Muscle of back (tissue), 13 donors: Measurements from ENCODE around the gene CD274. TPM values are rescaled to one million over a fixed set of nuclear protein-coding genes. Genes with fewer than 3 reads are reported as not detected.
"Not testable (repeated sequence)": the region's sequence is repeated elsewhere in the genome, so short reads cannot be mapped to it uniquely, and the experiment has no call there.

ENCODE experiments used
- DNase-seq, 3 donors: peaks; one replicate each; pipeline versions ENCODE4 v3.0.0 to v3.0.0-alpha.2; 2013
- long read RNA-seq, 9 donors: transcript quantifications; one replicate each; lab custom pipeline, GENCODE V29; 2026
- polyA plus RNA-seq, 10 donors: library from polyadenylated mRNA; unstranded; fragments of 120-200 nt; gene quantifications; one replicate each; pipeline ENCODE4 v1.2.1, GENCODE V29; 2013; ENCODE audit not compliant: insufficient read length in 10 of 10

The CD274 gene
- polyA plus RNA-seq, result 1 to 10 TPM in 3 of 10 donors, under 1 TPM in 7; 0.57 to 1.9 (median 0.89) TPM
- long read RNA-seq, donor 1, result 0 reads
- long read RNA-seq, donor 2, result 0 reads
- long read RNA-seq, donor 3, result 0 reads
- long read RNA-seq, donor 4, partial matches to known transcripts, result 25 of 62 reads
- long read RNA-seq, donor 4, other reads (novel, unspliced or antisense), result 37 of 62 reads
- long read RNA-seq, donor 5, result 0 reads
- long read RNA-seq, donor 6, result 0 reads
- long read RNA-seq, donor 7, result 0 reads
- long read RNA-seq, donor 8, result 0 reads
- long read RNA-seq, donor 9, result 0 reads

DNA sequence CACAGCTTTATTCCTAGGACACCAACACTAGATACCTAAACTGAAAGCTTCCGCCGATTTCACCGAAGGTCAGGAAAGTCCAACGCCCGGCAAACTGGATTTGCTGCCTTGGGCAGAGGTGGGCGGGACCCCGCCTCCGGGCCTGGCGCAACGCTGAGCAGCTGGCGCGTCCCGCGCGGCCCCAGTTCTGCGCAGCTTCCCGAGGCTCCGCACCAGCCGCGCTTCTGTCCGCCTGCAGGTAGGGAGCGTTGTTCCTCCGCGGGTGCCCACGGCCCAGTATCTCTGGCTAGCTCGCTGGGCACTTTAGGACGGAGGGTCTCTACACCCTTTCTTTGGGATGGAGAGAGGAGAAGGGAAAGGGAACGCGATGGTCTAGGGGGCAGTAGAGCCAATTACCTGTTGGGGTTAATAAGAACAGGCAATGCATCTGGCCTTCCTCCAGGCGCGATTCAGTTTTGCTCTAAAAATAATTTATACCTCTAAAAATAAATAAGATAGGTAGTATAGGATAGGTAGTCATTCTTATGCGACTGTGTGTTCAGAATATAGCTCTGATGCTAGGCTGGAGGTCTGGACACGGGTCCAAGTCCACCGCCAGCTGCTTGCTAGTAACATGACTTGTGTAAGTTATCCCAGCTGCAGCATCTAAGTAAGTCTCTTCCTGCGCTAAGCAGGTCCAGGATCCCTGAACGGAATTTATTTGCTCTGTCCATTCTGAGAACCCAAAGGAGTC is at the start of gene CD274:
CD274 (plus strand) TSS at position 184 of the 733 bp plus-strand sequence. CDS start 5,572 bp downstream, outside the sequence.
- DNase-seq, result peak; percentile 75 to 92 (median 83)

GRCh38 chr9:5402217-5402616 is 48.1 kb upstream of the CD274 start:
- no peak for DNase-seq

GRCh38 chr9:5408596-5408995 is 41.7 kb upstream of the CD274 start:
- no peak for DNase-seq

GRCh38 chr9:5416953-5417352 is 33.4 kb upstream of the CD274 start:
- no peak for DNase-seq

DNA sequence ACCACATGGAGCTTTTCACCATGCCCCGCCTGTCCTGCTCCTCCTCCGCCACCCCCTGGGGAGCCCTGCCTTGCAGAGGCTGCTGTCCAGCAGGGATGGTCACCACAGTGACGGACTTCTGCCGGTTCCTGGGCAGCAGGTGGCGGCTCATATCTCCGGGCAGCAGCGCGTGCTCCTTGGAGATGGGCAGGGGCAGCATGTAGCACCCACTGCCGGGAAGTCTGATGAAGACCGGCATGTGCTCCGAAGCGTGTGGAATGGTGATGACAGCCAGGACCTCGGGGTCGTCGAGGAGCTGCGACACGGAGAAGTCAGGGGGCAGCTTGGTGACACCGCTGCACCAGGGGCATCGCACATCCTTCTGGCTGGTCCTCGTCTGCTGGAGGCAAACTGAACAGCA is 31.9 kb upstream of the CD274 start:
- no peak for DNase-seq

DNA sequence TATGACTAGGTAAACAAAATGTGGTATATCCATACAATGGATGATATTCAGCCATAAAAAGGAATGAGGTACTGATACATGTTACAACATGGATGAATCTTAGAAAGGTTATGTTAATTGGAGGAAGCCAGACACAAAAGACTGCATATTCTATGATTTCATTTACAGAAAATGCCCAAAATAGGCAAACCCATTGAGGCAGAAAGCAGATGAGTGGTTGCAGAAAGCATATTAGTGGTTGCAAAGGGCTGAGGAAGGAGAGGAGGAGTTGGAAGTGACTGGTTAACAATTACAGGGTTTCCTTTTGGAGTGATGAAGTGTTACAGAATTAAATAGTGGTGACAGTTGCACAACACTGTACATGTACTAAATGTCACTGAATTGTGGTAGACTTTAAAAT is 30.4 kb upstream of the CD274 start:
- DNase-seq, result no peak

GRCh38 chr9:5421163-5421562 is 29.2 kb upstream of the CD274 start:
- DNase-seq, result no peak

DNA sequence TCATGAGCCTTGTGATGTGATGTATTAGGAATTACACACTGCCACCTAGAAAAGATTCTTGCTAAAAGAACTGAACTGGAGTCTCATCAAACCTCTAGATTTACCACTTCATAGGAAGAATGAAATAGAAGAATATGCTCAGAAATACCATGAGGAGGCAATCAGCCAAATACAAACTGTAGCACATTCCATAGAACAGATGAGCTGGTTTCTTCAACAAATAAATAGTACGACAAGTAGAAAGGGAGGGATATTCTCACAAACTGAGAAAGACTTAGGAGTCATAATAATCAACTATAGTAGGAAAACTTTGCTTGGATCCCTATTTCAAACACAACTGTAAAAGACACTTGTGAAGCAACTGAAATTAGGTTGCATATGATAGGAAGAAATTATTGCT is 28.1 kb upstream of the CD274 start:
- DNase-seq, result no peak

DNA sequence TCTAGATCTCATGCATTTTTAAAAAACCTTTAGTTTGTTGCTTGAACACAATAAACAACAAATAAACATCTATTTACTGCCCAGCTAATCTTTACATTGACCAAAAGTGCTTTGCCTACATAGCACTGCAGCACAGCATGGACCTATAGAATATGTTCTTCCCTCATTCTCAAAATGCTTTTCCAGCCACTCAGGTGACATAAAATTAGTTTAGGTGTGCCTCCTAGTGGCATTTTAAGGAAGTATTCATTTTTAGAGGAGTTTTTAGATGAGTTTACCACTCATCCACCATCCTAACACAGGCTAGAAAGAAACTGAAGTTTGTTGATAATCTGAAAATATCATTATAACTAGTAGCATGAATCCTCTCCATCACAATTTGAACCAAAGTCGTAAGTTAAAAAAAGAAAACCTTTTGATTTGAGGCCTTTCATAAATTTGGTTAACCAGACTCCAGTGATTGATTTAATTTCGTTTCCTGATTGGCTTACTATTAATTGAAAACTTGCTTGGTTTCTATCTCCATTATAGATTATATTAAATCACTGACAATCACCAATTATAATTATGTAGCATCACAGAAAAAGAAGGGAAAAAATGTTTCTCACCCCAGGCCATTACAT is 25.2 kb upstream of the CD274 start:
- no peak for DNase-seq

GRCh38 chr9:5427005-5427404 is 23.3 kb upstream of the CD274 start:
- DNase-seq, result no peak

DNA sequence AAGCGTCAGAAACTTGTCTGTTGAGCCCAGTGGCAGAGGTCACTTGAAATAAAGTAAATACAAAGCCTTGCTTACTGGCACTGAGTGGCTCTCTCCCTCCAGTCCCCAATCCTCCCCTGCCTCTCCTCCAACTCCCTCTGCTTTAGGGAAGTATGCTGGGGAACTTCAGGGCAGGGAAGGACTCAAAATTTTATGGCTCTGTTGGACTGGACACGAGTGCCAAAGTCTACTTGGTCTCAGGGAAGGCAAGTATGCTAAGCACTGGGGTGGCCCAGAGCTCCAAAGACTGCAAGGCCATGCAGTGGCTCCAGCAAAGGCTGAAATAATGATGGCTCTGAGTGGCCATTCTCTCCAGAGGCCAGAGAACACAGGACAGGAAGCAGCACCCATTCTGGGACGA is 22.2 kb upstream of the CD274 start:
- DNase-seq, result no peak

GRCh38 chr9:5428794-5429528 is 21.4 kb upstream of the CD274 start:
- no peak for DNase-seq

- no peak for DNase-seq
Measured at GRCh38 chr9:5429873-5430564, 20.3 kb upstream of the CD274 start.

DNA sequence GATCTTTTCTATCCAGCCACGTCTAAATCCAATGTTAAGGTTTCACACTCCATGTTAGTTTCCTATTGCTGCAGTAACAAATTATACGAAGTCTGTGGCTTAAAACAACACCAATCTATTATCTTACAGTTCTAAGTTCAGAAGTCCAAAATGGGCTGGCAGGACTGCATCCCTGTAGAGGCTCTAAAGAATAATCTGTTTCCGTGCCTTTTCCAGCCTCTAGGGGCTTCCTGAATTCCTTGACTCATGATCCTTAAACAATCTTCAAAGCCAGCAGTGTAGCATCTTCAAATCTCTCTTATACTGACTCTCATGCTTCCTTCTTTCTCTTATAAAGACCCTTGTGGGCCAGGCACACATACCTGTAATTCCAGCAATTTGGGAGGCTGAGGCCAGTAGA is 19.4 kb upstream of the CD274 start:
- no peak for DNase-seq

DNA sequence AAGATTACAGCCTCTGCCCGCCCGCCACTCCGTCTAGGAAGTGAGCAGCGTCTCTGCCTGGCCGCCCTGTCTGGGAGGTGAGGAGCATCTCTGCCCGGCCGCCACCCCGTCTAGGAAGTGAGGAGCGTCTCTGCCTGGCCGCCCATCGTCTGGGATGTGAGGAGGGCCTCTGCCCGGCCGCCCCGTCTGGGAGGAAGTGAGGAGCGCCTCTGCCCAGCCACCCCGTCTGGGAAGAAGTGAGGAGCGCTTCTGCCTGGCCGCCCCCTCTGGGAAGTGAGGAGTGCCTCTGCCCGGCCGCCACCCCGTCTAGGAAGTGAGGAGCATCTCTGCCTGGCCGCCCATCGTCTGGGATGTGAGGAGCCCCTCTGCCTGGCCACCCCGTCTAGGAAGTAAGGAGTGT is 17.5 kb upstream of the CD274 start:
- DNase-seq, result not testable (repeated sequence)

DNA sequence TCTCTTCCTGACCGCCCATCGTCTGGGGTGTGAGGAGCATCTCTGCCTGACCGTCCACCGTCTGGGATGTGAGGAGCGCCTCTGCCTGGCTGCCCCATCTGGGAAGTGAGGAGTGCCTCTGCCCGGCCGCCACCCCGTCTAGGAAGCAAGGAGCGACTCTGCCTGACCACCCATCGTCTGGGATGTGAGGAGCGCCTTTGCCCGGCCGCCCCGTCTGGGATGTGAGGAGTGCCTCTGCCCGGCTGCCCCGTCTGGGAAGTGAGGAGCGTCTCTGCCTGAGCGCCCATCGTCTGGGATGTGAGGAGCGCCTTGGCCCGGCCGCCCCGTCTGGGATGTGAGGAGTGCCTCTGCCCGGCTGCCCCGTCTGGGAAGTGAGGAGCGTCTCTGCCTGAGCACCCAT is 17.0 kb upstream of the CD274 start:
- not testable (repeated sequence) for DNase-seq

DNA sequence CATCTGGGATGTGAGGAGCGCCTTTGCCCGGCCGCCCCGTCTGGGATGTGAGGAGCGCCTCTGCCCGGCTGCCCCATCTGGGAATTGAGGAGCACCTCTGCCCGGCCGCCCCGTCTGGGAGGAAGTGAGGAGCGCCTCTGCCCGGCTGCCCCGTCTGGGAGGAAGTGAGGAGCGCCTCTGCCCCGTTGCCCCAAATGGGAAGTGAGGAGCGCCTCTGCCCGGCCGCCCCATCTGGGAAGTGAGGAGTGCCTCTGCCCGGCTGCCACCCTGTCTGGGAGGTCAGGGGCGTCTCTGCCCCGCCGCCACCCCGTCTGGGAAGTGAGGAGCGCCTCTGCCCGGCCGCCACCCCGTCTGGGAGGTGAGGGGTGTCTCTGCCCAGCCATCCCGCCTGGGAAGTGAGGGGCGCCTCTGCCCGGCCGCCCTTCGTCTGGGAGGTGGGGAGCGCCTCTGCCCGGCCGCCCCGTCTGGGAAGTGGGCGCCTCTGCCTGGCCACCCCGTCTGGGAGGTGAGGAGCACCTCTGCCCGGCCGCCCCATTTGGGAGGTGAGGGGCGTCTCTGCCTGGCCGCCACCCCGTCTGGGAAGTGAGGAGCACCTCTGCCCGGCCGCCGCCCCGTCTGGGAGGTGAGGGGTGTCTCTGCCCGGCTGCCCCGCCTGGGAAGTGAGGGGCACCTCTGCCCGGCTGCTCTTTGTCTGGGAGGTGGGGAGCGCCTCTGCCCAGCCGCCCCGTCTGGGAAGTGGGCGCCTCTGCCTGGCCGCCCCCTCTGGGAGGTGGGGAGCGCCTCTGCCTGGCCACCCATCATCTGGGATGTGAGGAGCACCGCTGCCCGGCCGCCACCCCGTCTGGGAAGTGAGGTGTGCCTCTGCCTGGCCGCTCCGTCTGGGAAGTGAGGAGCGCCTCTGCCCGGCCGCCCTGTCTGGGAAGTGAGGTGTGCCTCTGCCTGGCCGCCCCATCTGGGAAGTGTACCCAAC is 16.2 kb upstream of the CD274 start:
- not testable (repeated sequence) for DNase-seq

DNA sequence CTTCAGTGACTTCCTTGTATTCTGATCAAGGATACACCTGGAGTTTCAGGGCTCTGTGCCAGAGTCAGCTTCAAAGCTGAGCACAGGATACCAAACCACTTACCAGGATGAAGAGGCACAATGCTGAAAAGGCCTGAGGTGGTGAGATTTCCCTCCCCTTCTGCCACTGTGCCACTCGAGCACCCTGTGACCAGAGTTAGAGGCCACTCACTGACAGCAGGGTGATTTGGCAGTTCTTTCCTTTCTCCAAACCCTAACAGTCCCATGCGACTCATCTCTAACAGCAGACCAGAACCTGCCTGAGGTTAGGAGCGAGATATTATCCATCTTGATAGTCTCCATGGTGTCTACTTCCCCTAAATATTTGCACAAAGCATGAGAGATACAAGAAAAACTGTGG is 14.4 kb upstream of the CD274 start:
- DNase-seq, result no peak

- DNase-seq, result no peak
Measured at GRCh38 chr9:5436441-5436840, 13.9 kb upstream of the CD274 start.
